Measurements from ENCODE around the gene KCNK6. TPM values are rescaled to one million over a fixed set of nuclear protein-coding genes. Genes with fewer than 3 reads are reported as not detected.

Gene KCNK6
- total RNA-seq, 8 experiments from 2014 or later, result 0.38 to 5.7 (median 0.65) TPM

GRCh38 chr19:38317104-38317612 lies 2.5 kb upstream of the KCNK6 start:
- no peak overlapping the region for H3K4me3 ChIP-seq
- WGBS, 10 experiments, result 20 to 100% (median 85%) methylated on average over 1 to 9 of the region's 11 CpGs; no CpG with 5 or more reads in 2 of the 10 experiments
- peaks cover 10 to 12% of the 10 kb centered on the region in 2 donors for H3K4me1 ChIP-seq (replicated peaks in 1 of 2)
- H3K27ac ChIP-seq, result no peak overlapping the region
- no peak for ATAC-seq (replicated peaks in 6 of 8)
- in situ Hi-C loops (cut with MboI; ENCODE audit: low pct_unique_long_range_greater_than_20kb in 2 of 9, low sequenced_read_pairs in 9 of 9, unreplicated experiment in 9 of 9), result no loop called here

- in situ Hi-C loops (cut with MboI; ENCODE audit: low pct_unique_long_range_greater_than_20kb in 2 of 9, low sequenced_read_pairs in 9 of 9, unreplicated experiment in 9 of 9), result no loop called here
- ATAC-seq (replicated peaks in 6 of 8), result no peak
- 40 to 89% (median 80%) methylated on average over 1 to 5 of the region's 6 CpGs; no CpG with 5 or more reads in 6 of the 10 experiments for WGBS, 10 experiments
- Histone ChIP-seq H3K4me3 (no peak overlapping the region), H3K27ac (no peak overlapping the region), H3K4me1 (replicated peaks in 1 of 2) (peaks cover 9 to 10% of the 10 kb centered on the region in 2 donors)
These were observed 985 bp upstream of the KCNK6 start for GRCh38 chr19:38318660-38319059.

- no peak for ATAC-seq (replicated peaks in 6 of 8)
- H3K27ac ChIP-seq, result no peak overlapping the region
- 60 to 70% methylated on average over 1 to 2 of the region's 3 CpGs; no CpG with 5 or more reads in 8 of the 10 experiments for WGBS, 10 experiments
- H3K4me3 ChIP-seq, result no peak overlapping the region
- in situ Hi-C loops (cut with MboI; ENCODE audit: low pct_unique_long_range_greater_than_20kb in 2 of 9, low sequenced_read_pairs in 9 of 9, unreplicated experiment in 9 of 9), result loop anchor here in 1 of 9 experiments (10.0 kb wide), 1 partner anchor 416 kb away; the partner anchor contains the start of genes SIPA1L3 and WDR87
- peaks cover 0 to 7% of the 10 kb centered on the region in 2 donors for H3K4me1 ChIP-seq (replicated peaks in 1 of 2)
These were observed 1.3 kb downstream of the KCNK6 start for GRCh38 chr19:38320969-38321339.

- H3K4me3 ChIP-seq, result no peak overlapping the region
- no peak overlapping the region for H3K27ac ChIP-seq
- peak in 2 of 8 experiments; percentile 29 to 61 for ATAC-seq (replicated peaks in 6 of 8)
- 39 to 93% (median 63%) methylated on average over 1 to 7 of the region's 11 CpGs; no CpG with 5 or more reads in 4 of the 10 experiments for WGBS, 10 experiments
- in situ Hi-C loops (cut with MboI; ENCODE audit: low pct_unique_long_range_greater_than_20kb in 2 of 9, low sequenced_read_pairs in 9 of 9, unreplicated experiment in 9 of 9), result loop anchor here in 1 of 9 experiments (10.0 kb wide), 1 partner anchor 417 kb away; the partner anchor contains the start of genes SIPA1L3 and WDR87
- peaks cover 0 to 7% of the 10 kb centered on the region in 2 donors for H3K4me1 ChIP-seq (replicated peaks in 1 of 2)
These were observed 2.1 kb downstream of the KCNK6 start for GRCh38 chr19:38321646-38322196.

- WGBS, 10 experiments, result 48 to 100% (median 75%) methylated on average over 1 to 7 of the region's 7 CpGs; no CpG with 5 or more reads in 2 of the 10 experiments
- Histone ChIP-seq H3K4me3 (no peak overlapping the region), H3K27ac (no peak overlapping the region), H3K4me1 (replicated peaks in 1 of 2) (peaks cover 0 to 7% of the 10 kb centered on the region in 2 donors)
- in situ Hi-C loops (cut with MboI; ENCODE audit: low pct_unique_long_range_greater_than_20kb in 2 of 9, low sequenced_read_pairs in 9 of 9, unreplicated experiment in 9 of 9), result loop anchor here in 1 of 9 experiments (10.0 kb wide), 1 partner anchor 418 kb away; the partner anchor contains the start of genes SIPA1L3 and WDR87
- no peak for ATAC-seq (replicated peaks in 6 of 8)
These were observed 3.6 kb downstream of the KCNK6 start for GRCh38 chr19:38323291-38323690.

- H3K4me1 ChIP-seq (replicated peaks in 1 of 2), result peaks cover 0 to 4% of the 10 kb centered on the region in 2 donors
- in situ Hi-C loops (cut with MboI; ENCODE audit: low pct_unique_long_range_greater_than_20kb in 2 of 9, low sequenced_read_pairs in 9 of 9, unreplicated experiment in 9 of 9), result loop anchor here in 1 of 9 experiments (10.0 kb wide), 1 partner anchor 420 kb away; the partner anchor contains the start of genes SIPA1L3 and WDR87
- H3K4me3 ChIP-seq, result no peak overlapping the region
- 70 to 100% (median 90%) methylated on average over 1 to 3 of the region's 4 CpGs; no CpG with 5 or more reads in 3 of the 10 experiments for WGBS, 10 experiments
- ATAC-seq (replicated peaks in 6 of 8), result no peak
- H3K27ac ChIP-seq, result no peak overlapping the region
These were observed 4.8 kb downstream of the KCNK6 start for GRCh38 chr19:38324431-38324830.

GRCh38 chr19:38326591-38326990 lies 6.9 kb downstream of the KCNK6 start:
- H3K27ac ChIP-seq, result no peak overlapping the region
- no peaks in the 10 kb centered on the region for H3K4me1 ChIP-seq (replicated peaks in 1 of 2)
- 81 to 100% (median 93%) methylated on average over 1 to 11 of the region's 22 CpGs; no CpG with 5 or more reads in 6 of the 10 experiments for WGBS, 10 experiments
- no peak overlapping the region for H3K4me3 ChIP-seq
- ATAC-seq (replicated peaks in 6 of 8), result no peak
- in situ Hi-C loops (cut with MboI; ENCODE audit: low pct_unique_long_range_greater_than_20kb in 2 of 9, low sequenced_read_pairs in 9 of 9, unreplicated experiment in 9 of 9), result loop anchor here in 8 of 9 experiments (10.0 to 25.0 kb wide), 4 partner anchors 89 to 422 kb away; partner anchors contain the start of genes SIPA1L3 (in 3 of the 8) and WDR87 (in 3 of the 8)

GRCh38 chr19:38329651-38330050 lies 10.0 kb downstream of the KCNK6 start:
- no peaks in the 10 kb centered on the region for H3K4me1 ChIP-seq (replicated peaks in 1 of 2)
- no peak for ATAC-seq (replicated peaks in 6 of 8)
- H3K4me3 ChIP-seq, result no peak overlapping the region
- in situ Hi-C loops (cut with MboI; ENCODE audit: low pct_unique_long_range_greater_than_20kb in 2 of 9, low sequenced_read_pairs in 9 of 9, unreplicated experiment in 9 of 9), result loop anchor here (10.0 to 25.0 kb wide), 5 partner anchors 92 to 425 kb away; partner anchors contain the start of genes SIPA1L3 (in 3 of the 9) and WDR87 (in 3 of the 9)
- no peak overlapping the region for H3K27ac ChIP-seq
- WGBS, 10 experiments, result 100% methylated on average over 1 to 3 of the region's 7 CpGs; no CpG with 5 or more reads in 7 of the 10 experiments

GRCh38 chr19:38331728-38332127 lies 12.1 kb downstream of the KCNK6 start:
- no peaks in the 10 kb centered on the region for H3K4me1 ChIP-seq (replicated peaks in 1 of 2)
- H3K4me3 ChIP-seq, result no peak overlapping the region
- no peak for ATAC-seq (replicated peaks in 6 of 8)
- no peak overlapping the region for H3K27ac ChIP-seq
- in situ Hi-C loops (cut with MboI; ENCODE audit: low pct_unique_long_range_greater_than_20kb in 2 of 9, low sequenced_read_pairs in 9 of 9, unreplicated experiment in 9 of 9), result loop anchor here (10.0 to 25.0 kb wide), 4 partner anchors 94 to 419 kb away; partner anchors contain the start of genes SIPA1L3 (in 2 of the 9) and WDR87 (in 2 of the 9)
- 22 to 100% (median 81%) methylated on average over 1 of the region's 1 CpG; no CpG with 5 or more reads in 2 of the 10 experiments for WGBS, 10 experiments

GRCh38 chr19:38333245-38333644 lies 13.6 kb downstream of the KCNK6 start:
- WGBS, 10 experiments, result 58 to 100% (median 85%) methylated on average over 1 to 9 of the region's 9 CpGs; no CpG with 5 or more reads in 1 of the 10 experiments
- no peak for ATAC-seq (replicated peaks in 6 of 8)
- in situ Hi-C loops (cut with MboI; ENCODE audit: low pct_unique_long_range_greater_than_20kb in 2 of 9, low sequenced_read_pairs in 9 of 9, unreplicated experiment in 9 of 9), result loop anchor here (10.0 to 25.0 kb wide), 4 partner anchors 96 to 421 kb away; partner anchors contain the start of genes SIPA1L3 (in 2 of the 9) and WDR87 (in 2 of the 9)
- Histone ChIP-seq H3K4me3 (no peak overlapping the region), H3K4me1 (replicated peaks in 1 of 2) (no peaks in the 10 kb centered on the region), H3K27ac (no peak overlapping the region)

- in situ Hi-C loops (cut with MboI; ENCODE audit: low pct_unique_long_range_greater_than_20kb in 2 of 9, low sequenced_read_pairs in 9 of 9, unreplicated experiment in 9 of 9), result loop anchor here (10.0 to 25.0 kb wide), 4 partner anchors 99 to 424 kb away; partner anchors contain the start of genes SIPA1L3 (in 2 of the 9) and WDR87 (in 2 of the 9)
- peak; percentile 74 to 81 (median 76) for ATAC-seq (replicated peaks in 6 of 8)
- WGBS, 10 experiments, result no CpG with 5 or more reads among the region's 52 CpGs
- Histone ChIP-seq H3K4me3 (peak overlapping the region; percentile 47 to 71 (median 51)), H3K27ac (peak overlapping the region; percentile 78 to 87), H3K4me1 (replicated peaks in 1 of 2) (peaks cover 13 to 14% of the 10 kb centered on the region in 2 donors)
These were observed 16.4 kb downstream of the KCNK6 start for GRCh38 chr19:38335949-38336637.

GRCh38 chr19:38336638-38337359 lies 17.2 kb downstream of the KCNK6 start:
- peak overlapping the region; percentile 78 to 87 for H3K27ac ChIP-seq
- in situ Hi-C loops (cut with MboI; ENCODE audit: low pct_unique_long_range_greater_than_20kb in 2 of 9, low sequenced_read_pairs in 9 of 9, unreplicated experiment in 9 of 9), result loop anchor here (10.0 to 25.0 kb wide), 4 partner anchors 99 to 424 kb away; partner anchors contain the start of genes SIPA1L3 (in 2 of the 9) and WDR87 (in 2 of the 9)
- H3K4me1 ChIP-seq (replicated peaks in 1 of 2), result peaks cover 13 to 14% of the 10 kb centered on the region in 2 donors
- ATAC-seq (replicated peaks in 6 of 8), result peak; percentile 58 to 75 (median 66)
- 5 to 59% (median 12%) methylated on average over 3 to 14 of the region's 41 CpGs; no CpG with 5 or more reads in 6 of the 10 experiments for WGBS, 10 experiments
- peak overlapping the region; percentile 47 to 71 (median 51) for H3K4me3 ChIP-seq
